Measurements from ENCODE around the gene KCNMA1.
"Not testable (repeated sequence)": the region's sequence is repeated elsewhere in the genome, so short reads cannot be mapped to it uniquely, and the experiment has no call there.

Gene KCNMA1

GRCh38 chr10:77590344-77591237 lies 47.0 kb downstream of the KCNMA1 start:
- no peak overlapping the region for H3K4me3 ChIP-seq (replicated peaks; ENCODE audit: low read depth, low read length)
- DNase-seq (ENCODE audit: extremely low read depth, insufficient read length): no peak
- H3K27me3 ChIP-seq (replicated peaks; ENCODE audit: control insufficient read depth, insufficient read depth, low read length): no peaks in the 10 kb centered on the region
- TF ChIP-seq, protein P1, sequence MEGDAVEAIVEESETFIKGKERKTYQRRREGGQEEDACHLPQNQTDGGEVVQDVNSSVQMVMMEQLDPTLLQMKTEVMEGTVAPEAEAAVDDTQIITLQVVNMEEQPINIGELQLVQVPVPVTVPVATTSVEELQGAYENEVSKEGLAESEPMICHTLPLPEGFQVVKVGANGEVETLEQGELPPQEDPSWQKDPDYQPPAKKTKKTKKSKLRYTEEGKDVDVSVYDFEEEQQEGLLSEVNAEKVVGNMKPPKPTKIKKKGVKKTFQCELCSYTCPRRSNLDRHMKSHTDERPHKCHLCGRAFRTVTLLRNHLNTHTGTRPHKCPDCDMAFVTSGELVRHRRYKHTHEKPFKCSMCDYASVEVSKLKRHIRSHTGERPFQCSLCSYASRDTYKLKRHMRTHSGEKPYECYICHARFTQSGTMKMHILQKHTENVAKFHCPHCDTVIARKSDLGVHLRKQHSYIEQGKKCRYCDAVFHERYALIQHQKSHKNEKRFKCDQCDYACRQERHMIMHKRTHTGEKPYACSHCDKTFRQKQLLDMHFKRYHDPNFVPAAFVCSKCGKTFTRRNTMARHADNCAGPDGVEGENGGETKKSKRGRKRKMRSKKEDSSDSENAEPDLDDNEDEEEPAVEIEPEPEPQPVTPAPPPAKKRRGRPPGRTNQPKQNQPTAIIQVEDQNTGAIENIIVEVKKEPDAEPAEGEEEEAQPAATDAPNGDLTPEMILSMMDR (IDR thresholded peaks at IDR 0.05; ENCODE audit: insufficient read depth, low read length, poor library complexity, severe bottlenecking): no peak
- no peaks in the 10 kb centered on the region for H3K36me3 ChIP-seq (ENCODE audit: control insufficient read depth, insufficient read depth, low read length)

DNA sequence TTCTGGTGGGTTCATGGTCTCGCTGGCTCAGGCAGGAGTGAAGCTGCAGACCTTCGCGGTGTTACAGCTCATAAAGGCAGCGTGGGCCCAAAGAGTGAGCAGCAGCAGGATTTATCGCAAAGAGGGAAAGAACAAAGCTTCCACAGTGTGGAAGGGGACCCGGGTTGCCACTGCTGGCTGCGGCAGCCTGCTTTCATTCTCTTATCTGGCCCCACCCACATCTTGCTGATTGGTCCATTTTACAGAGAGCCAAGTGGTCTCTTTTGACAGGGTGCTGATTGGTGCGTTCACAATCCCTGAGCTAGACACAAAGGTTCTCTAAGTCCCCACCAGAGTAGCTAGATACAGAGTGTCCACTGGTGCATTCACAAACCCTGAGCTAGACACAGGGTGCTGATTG lies 47.9 kb downstream of the KCNMA1 start:
- H3K4me3 ChIP-seq (replicated peaks; ENCODE audit: low read depth, low read length); H3K36me3 ChIP-seq (ENCODE audit: control insufficient read depth, insufficient read depth, low read length); H3K27me3 ChIP-seq (replicated peaks; ENCODE audit: control insufficient read depth, insufficient read depth, low read length); DNase-seq (ENCODE audit: extremely low read depth, insufficient read length): not testable (repeated sequence)

- no peaks in the 10 kb centered on the region for H3K36me3 ChIP-seq (ENCODE audit: control insufficient read depth, insufficient read depth, low read length)
- no peaks in the 10 kb centered on the region for H3K27me3 ChIP-seq (replicated peaks; ENCODE audit: control insufficient read depth, insufficient read depth, low read length)
- H3K4me3 ChIP-seq (replicated peaks; ENCODE audit: low read depth, low read length): no peak overlapping the region
- TF ChIP-seq, protein P1 (IDR thresholded peaks at IDR 0.05; ENCODE audit: insufficient read depth, low read length, poor library complexity, severe bottlenecking): no peak
- DNase-seq (ENCODE audit: extremely low read depth, insufficient read length): no peak
Observed at GRCh38 chr10:77588886-77589285, 48.7 kb downstream of the KCNMA1 start.

DNA sequence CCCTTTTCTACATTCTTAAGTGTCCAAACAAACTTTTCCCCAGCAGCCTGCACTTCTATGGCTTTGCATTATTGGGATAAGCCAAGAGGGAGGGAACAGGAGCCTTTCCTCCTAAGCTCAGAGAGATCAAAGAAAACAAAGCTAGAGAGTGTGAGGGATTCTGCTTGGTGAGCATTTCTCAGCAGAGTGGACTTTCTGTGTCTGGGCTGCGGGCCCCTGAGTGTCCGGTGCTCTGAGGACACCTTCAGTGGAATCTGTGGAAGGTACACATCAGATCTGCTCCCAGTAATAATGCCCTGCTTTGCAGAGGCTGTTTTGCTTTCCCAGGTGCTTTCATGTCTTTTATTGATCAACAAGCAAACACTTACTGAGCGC lies 50.2 kb downstream of the KCNMA1 start:
- no peak for DNase-seq (ENCODE audit: extremely low read depth, insufficient read length)
- TF ChIP-seq, protein P1 (IDR thresholded peaks at IDR 0.05; ENCODE audit: insufficient read depth, low read length, poor library complexity, severe bottlenecking): no peak

DNA sequence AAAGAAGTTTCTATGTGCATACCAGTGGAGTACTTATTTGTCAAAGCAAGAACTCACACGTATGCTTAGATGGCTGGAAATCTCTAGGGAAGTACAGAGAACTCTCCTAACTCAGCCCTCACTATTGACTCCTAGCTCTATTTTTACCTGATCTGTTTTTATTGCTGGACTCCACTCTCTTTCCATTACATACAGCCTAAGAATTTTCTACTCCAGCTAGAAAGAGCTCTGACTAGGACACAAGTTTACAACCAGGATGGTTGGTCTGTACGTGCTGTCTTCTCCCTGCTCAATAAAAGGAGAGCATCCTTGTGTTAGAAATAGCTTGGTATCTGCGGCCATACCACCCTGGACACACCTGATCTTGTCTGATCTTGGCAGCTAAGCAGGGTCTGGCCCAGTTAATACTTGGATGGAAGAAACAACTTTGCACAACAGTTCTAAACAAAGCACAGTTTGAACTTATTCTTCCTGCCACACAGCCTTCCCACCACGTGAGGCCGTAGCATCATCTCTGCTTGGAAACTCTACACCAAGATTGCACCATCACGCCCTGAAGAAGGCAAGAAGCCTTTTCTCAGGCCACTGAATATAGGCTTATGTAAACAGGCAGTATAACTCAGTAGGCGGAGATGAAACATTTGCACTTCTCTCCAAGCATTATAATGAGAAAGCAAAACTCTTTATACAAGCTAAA lies 50.7 kb downstream of the KCNMA1 start:
- no peaks in the 10 kb centered on the region for H3K36me3 ChIP-seq (ENCODE audit: control insufficient read depth, insufficient read depth, low read length)
- DNase-seq (ENCODE audit: extremely low read depth, insufficient read length): no peak
- H3K4me3 ChIP-seq (replicated peaks; ENCODE audit: low read depth, low read length): no peak overlapping the region
- TF ChIP-seq, protein P1 (IDR thresholded peaks at IDR 0.05; ENCODE audit: insufficient read depth, low read length, poor library complexity, severe bottlenecking): no peak
- no peaks in the 10 kb centered on the region for H3K27me3 ChIP-seq (replicated peaks; ENCODE audit: control insufficient read depth, insufficient read depth, low read length)

More for the DNA sequence above, 50.2 kb downstream of the KCNMA1 start:
- Histone ChIP-seq H3K27me3 (replicated peaks; ENCODE audit: control insufficient read depth, insufficient read depth, low read length) (no peaks in the 10 kb centered on the region), H3K4me3 (replicated peaks; ENCODE audit: low read depth, low read length) (no peak overlapping the region), H3K36me3 (ENCODE audit: control insufficient read depth, insufficient read depth, low read length) (no peaks in the 10 kb centered on the region)

DNA sequence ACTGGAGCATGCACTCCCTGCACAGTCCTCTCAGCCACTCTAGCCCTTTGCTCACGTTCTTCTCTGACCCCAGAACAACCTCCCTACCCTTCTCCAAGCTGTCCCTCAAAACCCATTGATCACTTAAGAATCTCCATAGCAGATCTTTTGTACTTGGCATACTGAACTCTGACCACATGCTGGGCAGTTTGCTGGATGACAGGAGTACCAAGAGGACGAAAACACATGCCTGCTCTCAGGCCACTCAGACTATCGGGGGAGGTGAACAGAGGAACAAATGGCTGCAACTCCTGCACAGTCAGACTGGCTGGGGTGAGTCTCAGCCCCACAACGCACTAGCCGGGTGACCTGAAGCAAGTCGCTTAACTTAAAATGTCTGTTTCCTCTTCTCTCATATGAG lies 52.7 kb downstream of the KCNMA1 start:
- Histone ChIP-seq H3K36me3 (ENCODE audit: control insufficient read depth, insufficient read depth, low read length) (no peaks in the 10 kb centered on the region), H3K4me3 (replicated peaks; ENCODE audit: low read depth, low read length) (no peak overlapping the region), H3K27me3 (replicated peaks; ENCODE audit: control insufficient read depth, insufficient read depth, low read length) (no peaks in the 10 kb centered on the region)
- TF ChIP-seq, protein P1 (IDR thresholded peaks at IDR 0.05; ENCODE audit: insufficient read depth, low read length, poor library complexity, severe bottlenecking): no peak
- DNase-seq (ENCODE audit: extremely low read depth, insufficient read length): no peak
